GM19351 (cell line): Measurements from ENCODE around the gene CPLX3.

ENCODE experiments used
- ATAC-seq: cut with Tn5 transposase; IDR thresholded peaks from one replicate; pipeline ENCODE4 v1.9.1; 2021; ENCODE audit warnings: mild to moderate bottlenecking, moderate library complexity; ENCODE audit not compliant: unreplicated experiment

Gene CPLX3

DNA sequence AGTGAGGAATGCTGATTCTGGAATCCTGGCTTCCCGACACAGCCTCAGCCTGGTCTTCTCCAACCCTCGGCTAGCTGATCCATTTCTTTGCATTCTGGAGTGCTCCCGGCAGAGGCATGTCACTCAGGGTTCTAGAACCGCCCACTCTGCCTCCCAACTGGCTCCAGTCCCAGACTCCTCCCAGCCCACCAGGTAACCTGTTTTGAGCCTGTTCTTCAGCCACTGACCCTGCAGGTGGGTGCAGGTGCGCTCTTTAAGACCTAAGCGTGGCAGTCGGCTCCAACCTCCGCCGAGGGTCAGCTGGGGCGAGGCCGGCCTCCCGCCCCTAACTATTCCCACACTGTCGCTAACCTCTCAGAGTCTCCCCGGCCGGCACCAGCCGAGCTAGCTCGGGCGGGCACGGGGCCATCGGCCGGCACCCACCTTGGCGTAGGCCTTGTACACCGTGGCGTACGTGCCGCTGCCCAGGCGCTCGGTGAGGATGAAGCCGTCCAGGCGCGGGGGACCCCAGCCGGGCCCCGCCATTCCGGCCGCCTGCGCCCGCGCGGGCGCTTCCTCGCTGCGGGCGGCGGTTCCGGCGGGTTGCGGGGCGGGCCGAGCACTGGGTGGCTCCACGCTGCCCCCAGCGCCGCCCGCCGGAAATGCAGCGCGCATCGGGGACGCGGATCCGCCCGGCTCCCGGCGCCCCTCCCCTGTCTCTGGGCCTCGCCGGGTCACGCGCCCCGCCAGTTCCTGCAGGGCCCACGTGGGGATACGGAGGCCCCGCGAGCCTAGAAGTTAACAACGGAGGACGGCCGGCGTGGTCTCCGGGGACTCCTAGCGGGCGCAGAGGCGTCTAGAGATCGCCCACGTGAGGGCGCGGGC, 16.4 kb downstream of the CPLX3 start, which contains the start of gene ULK3:
Gene ULK3, minus strand, starts transcription at position 576 of the 864 bp plus-strand sequence. Its CDS starts 51 bp downstream, at position 525.
- peak; percentile 81 for ATAC-seq

DNA sequence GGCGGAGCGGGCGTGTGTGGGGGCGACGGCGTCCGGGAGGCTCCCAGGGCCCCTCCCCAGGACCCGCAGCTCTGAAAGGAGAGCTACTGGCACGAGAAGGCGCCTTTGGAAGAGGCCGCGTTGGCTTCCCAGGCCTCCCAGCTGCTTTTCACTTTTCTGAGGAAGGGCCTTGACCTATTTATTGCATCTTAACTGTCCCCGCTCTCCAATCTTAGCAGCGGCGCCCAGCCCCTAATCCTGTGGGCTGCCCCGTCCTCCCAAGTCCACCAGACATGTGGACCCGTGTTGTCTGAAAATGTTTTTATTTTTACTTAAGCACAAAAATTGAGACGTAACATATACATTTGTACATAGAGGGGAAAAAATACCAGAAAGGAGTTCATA, 17.0 kb downstream of the CPLX3 start:
- ATAC-seq = no peak

DNA sequence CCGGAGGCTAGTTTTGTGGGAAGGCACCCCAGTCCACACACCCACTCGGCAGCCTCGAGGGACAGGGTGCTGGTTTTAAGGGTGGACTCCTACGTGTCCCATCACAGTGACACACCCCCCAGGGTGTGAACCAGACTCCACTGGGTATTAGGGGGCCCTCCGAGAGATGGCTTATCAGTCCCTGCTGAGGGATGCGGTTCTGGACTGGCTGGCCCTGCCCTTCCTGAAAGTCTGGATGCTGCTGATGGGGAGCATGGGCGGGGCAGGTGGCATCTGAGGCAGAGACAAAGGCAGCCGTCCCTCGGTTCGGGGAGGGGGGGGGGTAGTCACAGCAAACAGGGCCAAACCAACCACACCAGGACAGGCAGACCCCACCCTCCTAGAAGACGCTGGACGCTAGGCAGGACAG, 17.5 kb downstream of the CPLX3 start:
- no peak for ATAC-seq

DNA sequence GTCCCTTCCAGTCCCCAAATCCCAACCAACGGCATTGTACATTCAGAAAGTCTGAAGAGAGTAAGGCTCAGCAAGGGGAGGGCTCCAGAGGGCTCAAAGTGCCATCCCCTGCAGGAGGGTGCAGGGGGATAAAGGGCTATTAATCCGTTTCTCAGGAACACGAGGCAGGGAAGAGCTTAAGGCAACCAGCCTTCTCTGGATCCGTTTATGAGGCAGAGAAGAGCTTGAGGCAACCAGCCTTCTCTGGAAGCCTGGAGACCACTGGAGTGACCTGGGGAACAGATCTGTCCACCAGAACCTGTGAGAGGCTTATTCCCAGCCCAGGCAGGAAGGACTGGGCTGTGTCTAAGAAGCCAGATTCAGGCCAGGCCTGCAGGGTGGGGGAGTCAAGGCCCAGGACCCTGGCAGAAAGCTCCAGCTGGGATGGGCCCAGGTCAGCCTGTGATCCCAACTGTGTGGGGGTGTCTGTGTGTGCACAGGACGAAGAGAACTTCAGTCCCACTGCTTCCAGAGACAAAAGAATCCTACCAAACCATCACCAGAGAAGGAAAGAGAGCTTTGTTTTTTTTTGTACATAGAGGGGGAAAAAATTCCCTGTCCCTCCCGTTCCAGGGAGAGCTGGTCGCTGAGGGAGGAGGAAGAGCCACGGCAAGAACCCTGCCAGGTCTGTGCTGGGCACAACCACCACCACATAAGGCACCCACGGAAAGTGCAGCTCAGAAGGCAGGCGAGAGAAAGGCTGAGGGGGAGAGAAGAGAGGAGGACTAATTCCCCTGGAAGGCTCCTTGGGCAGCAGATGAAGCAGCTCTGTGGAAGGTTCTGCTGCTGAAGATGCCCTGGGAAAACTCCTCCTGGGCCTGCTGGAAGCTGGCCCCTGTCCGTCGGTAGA, 18.1 kb downstream of the CPLX3 start:
- no peak for ATAC-seq

DNA sequence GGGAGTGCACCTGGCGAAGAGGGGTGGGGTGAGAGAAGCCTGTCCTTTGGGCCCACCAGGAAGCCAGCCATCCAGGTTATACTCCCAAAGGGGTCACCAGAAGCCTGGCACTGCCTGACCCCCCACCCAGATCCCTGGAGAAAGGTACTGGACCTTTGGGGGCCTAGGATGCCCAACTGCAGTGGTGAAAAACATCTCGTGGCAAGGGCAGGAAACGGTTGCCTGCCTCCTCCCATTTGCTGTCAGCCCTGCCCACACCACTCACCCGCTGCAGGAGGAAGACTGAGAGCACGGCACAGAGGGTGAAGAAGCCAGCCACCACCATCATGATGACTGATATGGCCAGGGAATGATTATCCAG, 18.8 kb downstream of the CPLX3 start:
- no peak for ATAC-seq

DNA sequence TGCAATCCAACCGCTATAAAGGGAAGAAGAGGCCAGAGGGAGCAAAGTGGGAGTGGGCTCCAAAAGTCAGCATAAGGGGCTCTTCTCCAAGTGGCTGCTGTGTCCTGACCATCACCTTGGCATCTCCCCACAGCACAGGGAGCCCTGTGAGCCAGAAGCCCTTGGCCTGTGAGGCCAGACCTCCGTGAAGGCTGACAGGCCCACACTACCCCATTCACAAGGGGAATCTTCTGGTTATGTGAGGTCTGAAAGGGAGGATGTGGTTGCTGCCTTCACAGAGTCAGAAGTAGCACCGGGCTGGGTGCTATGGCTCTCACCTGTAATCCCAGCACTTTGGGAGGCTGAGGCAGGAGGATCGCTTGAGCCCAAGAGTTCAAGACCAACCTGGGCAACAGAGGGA, 19.2 kb downstream of the CPLX3 start:
- no peak for ATAC-seq

DNA sequence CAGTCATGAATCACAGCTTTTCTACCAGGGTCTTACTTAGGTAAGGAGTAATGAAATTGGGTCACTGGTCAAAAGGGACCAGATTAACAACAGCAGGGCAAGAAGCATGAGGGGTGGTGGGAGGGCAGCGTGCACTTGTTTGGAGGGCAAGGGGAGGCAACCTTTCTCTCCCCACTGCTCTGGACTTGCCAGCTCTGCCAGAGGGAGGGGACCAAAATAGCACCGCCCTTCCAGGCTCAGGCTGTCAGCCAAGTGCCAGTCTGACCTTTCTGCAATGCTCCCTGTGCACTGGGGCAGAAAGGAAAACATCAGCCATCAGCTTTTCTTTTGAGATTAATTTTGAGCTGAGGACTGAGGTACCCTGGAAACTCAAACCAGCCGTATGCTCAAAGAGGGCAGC, 21.0 kb downstream of the CPLX3 start:
- ATAC-seq = no peak

DNA sequence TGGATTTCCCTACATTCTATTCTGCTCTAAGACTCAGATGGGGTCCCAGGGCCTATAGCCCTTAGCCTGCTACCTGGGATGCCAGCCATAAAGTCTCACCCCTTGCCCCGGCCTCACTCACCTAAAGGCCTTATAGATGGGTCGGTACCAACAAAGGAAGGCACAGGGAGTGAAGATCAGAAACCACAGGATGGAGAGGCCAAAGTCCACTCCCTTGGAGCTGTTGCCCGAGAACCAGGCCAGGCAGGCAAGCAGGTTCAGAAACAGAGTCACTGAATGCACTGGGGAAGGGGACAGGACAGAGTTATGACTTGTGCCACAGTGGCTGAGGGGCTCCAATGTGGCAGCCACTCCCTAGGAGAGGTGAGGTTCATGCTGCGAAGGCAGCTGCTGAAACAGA, 24.0 kb downstream of the CPLX3 start:
- no peak for ATAC-seq

DNA sequence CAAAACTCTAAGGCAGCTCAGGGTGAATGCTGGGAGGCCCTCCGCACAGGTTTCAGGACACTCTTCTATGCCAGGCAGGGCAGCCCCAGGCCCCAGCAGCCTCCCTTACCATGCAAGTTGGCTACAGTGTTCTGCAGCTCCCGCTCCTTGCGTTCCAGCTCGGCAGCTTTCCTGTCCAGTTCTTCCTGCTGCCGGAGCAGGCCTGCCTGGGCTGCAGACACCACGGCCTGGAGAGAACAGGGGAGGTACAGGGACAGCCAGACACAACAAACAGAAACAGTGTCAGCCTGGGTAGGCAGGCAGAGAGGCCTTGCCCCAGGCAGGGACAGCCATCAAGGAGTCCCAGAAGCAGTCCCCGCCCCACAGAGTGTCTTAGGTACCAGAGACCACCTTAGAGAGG, 25.5 kb downstream of the CPLX3 start:
- no peak for ATAC-seq

DNA sequence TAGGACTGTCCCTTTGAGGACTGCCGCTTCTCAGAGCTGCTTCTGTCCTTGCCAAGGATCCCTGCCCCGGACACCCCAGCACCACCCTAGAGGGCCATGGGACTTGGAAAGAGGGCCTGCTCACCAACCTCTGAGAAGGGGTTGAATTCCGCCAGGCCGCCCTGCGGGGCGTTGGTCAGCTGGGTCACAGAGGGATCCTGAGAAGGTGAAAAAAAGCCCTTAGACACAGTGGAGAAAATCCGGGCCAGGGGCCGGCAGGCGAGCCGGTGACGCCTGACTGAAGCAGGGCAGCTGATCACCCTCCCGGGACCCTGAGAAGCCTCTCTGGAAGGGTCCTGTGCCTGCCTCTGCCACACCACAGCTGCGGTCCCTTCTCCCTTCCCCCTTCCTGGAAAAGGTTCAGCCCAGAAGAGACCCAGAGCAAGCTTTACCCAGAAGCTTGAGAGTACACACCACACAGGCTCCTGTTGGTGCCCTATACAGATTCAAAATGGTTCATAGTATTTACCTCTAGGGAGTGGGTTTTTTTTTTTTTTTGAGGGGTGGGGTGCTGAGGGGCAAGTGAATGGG, 28.1 kb downstream of the CPLX3 start:
- no peak for ATAC-seq

DNA sequence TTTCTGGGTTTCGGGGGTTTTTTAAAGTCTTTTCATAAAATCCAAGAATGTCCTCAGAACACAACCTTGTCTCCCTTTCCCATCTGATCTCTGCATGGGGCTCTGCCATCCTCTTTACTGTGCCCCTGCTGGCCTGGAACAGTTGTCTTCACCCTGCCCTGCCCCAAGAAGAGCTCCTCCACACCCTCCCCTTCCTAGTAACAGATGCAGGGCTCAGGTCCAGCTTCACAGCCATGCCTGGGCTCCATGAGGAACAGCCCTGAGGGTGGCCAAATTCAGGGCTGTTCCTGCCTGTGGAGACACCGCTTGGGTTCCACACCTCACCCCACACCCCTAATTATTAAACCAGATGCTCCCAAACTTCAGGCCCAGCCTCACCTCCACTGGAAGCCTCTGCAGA, 29.4 kb downstream of the CPLX3 start:
- ATAC-seq = no peak

DNA sequence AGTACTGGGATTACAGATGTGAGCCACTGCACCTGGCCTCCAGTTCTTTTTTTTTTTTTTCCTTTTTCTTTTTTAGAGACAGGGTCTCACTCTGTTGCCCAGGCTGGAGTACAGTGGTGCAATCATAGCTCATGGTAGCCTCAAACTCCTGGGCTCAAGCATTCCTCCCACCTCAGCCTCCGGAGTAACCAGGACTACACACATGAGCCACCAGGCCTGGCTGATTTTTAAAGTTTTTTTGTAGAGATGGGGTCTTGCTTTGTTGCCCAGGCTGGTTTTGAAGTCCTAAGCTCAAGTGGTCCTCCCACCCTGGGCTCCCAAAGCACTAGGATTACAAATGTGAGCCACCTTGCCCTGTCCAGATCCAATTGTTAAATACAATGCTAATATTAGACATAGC, 30.1 kb downstream of the CPLX3 start:
- ATAC-seq = no peak

DNA sequence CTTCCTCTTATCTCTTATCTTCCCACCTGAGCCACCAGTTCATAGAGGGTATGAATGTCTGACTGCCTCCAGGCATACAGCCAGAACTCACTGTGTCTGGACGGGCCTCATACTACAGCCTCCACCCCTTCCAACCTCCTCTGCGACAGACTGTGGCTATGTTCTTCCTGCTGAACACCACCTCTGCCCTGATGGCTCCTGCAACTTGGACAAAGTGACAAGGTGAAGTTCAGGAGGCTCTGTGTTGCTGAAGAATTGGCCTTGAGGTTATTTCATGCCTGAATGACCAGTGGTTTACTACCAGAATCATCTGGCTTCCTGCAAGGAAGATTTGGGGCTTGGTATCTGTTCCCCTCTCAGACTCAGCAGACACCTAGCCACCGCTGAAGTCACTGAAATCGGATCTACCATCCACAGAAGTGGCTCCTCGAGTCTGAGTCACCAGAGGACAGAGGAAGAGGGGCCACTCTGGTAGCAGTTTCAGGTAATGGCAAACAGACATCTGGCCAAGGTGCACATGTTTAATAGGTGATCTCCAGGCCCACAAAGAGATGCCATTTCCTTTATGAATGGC, 30.7 kb downstream of the CPLX3 start:
- peak; percentile 80 for ATAC-seq

DNA sequence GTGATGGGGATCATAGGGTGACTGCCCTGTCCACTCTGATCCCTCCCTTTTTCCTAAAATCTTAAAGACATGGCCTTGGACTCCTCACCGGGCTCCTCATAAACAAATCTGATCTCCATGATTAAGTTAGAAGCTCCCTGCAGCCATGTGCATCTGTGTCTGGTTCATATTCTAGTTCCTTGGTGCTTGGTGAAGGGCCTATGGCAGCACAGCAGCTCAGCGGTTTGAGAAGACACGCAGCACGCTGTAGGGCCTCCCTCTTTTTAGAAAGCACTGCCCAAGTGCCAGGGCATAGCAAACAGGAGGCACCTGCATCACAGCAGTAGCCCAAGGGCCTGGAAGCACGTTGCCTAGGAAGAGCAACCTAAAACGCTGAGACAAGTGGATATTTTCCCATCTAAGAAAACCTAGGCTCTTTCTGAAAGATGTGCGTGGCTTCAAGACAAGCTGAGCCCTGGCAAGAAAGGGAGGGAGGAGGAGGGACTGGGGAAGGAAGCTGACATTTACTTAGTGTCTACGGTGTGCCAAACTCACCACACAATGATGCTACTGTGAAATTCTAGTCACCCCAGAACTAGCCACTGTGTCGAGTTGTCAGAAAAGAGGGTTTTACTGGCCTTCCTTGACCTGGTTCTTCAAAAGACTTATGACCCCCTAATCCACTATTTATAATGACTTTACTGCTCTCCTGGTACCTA, 31.4 kb downstream of the CPLX3 start:
- ATAC-seq = no peak

DNA sequence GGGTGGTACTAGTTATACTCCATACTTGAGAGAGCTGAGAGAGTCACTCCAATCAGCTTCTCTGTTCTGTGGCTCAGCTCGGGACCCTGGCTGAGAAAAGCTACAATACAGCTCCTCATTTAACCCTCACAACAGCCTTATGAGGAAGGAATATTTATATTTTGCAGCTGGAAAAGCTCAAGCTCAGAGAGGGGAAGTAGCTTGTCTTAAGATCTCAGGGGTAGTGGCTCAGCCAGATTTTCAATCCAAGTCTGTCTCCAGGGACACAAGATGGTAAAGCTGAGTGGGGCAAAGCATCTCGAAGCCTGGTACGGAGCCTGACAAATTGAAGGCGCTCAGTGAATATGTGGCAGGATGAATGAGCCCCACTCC, 31.9 kb downstream of the CPLX3 start:
- ATAC-seq = no peak

DNA sequence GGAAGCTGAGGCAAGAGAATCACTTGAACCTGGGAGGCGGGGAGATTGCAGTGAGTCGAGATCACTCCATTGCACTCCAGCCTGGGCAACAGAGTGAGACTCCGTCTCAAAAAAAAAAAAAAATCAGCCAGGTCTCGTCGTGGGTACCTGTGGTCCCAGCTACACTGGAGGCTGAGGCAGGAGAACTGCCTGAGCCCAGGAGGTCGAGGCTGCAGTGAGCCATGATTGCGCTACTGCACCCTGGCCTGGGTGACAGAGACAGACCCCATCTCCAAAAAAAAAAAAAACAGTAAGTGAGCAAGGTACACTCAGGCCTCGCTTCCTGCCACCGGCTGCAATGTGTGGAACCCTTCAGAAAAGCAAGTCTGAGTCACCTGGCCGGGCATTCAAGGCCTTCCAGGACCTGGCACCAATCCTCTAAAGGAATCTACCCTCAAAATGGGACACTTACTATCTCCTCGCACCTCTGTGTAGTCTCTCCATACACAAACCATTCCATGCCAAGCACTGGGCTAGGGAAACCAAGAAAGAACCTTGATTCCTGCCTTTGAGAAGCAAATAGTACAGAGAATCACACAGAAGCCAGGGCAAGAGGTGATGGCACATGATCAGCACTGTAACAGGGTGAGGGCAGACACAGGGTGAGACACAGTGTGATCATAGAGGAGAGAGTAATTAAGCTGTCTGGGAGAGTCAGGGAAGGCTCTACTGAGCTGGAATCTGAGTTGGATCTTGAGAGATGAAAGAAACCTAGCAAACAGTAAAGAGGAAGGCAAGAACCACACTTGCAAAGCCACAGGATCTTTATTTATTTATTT, 37.0 kb downstream of the CPLX3 start:
- no peak for ATAC-seq

DNA sequence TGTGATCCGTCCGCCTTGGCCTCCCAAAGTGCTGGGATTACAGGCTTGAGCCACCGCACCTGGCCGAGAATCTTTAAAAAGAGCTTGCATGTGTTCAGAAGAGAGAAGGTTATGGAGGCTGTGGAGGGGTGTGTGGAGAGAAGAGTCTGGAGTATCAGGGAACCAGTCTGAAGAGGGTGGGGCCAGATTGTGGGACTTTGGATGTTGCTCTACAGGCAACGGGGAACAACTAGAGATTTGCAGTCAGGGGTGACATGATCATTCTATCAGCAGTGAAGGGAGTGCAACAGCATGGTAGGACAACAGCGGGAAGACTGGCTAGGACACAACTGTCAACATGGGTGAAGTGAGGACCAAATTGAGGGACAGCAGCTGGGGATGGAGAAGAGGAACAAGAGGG, 37.9 kb downstream of the CPLX3 start:
- no peak for ATAC-seq

DNA sequence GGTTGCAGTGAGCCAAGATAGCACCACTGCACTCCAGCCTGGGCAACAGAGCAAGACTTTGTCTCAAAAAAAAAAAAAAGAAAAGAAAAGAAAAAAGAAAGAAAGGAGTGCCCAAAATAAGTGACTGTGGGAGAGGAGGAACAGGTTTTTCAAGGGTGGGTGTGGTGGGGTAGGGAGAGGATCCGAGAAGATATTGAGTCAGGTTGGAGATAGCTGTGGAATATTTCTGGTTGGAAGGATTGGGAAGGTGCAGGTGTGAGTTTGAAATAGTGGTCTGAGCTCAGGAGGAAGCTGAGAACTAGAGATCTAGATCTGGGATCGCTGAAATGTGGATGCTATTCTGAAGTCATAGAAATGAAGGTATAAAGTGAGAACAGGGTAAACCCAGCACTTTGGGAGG, 38.9 kb downstream of the CPLX3 start:
- ATAC-seq = no peak

DNA sequence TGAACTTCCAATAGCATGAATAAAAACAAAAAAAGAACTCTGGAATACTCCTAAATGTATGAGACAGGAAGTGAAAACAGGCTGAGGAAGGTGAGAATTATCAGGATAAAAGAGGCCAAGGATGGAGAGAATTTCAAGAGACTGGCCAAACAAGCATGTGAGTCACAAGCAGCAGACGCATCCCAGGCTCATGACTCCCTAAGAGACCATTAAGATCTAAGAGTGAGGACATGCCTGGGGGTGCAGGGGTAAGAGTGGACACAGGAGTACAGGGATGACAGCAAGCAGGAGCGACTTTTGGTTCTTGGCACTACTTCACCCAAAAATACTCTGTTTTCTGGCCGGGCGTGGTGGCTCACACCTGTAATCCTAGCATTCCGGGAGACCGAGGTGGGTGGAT, 39.7 kb downstream of the CPLX3 start:
- no peak for ATAC-seq

DNA sequence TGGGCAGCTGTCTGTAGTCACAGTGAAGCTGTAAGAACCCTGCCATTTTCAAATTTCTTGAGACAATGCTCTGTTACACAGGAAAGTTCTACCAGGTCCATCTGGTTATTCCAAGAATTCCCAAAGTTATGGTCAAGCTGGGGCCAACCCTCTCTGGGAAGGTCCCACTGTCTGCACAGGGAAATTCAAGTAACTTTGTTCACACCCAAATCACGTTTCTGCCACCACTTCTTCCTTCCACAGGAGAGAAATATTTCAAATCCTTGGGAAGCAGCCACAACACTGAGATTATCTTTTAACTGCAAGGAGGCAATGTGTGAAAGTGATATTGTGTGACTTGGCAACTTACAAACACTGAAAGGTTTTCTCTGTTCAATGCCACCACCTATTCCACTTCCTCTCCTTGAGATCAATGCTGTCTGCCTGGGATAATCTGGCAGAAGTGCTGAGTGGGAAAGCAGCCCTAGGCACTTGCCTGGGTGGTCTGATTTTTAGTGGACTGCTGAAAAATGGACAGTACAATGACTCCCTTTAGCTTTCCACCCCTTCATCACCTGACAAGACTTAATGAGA, 41.1 kb downstream of the CPLX3 start:
- no peak for ATAC-seq
